ENCODE data around the gene DLG5.

DLG5 gene

DNA sequence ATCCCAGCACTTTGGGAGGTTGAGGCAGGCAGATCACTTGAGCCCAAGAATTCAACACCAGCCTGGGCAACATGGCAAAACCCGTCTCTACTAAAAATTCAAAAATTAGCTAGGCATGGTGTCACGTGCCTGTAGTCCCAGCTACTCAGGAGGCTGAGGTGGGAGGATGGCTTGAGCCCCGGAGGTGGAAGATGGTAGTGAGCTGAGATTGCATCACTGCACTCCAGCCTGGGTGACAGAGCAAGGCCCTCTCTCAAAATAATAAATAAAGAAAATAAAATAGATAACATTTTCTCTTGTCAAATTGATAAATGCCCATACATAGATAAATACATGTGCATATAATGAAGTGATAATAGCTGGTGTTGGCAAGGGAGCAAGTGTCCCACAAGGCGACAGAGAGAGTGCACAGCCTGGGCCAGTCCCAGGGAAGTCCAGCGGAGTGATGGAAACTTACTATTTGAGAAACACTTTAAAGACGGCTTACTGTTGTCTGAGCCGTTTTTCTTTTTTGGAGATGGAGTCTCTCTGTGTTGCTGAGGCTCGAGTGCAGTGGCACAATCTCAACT is 33.4 kb upstream of the DLG5 start:
- no peak overlapping the region for H2AFZ ChIP-seq (ENCODE audit: low read depth, low read length)

DNA sequence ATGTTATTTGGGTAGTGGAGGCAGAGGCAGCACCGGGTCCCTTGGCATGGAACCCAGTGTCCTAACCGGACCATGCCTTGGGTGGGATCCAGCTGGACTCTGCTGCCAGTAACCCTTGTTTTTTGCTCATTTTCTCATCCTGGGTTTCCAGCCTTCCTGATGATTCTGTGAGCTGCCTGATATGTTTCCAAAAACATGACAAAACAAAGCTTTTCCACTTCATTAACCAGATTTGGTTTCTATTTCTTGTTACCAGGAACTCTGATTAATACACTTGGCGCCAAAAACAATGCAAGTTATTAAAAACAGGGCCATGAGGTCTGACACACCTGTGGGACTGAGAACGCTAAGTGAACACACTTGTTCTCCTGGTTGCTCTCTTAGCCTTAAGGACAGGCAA is 32.8 kb upstream of the DLG5 start:
- no peak overlapping the region for H2AFZ ChIP-seq (ENCODE audit: low read depth, low read length)
- no peaks in the 10 kb centered on the region for H3K27me3 ChIP-seq (ENCODE audit: insufficient read depth, low read length, poor library complexity)
- H3K4me1 ChIP-seq (ENCODE audit: insufficient read depth, low read length) = no peaks in the 10 kb centered on the region
- H3K79me2 ChIP-seq (ENCODE audit: insufficient read depth, low read length) = no peaks in the 10 kb centered on the region
- DNase-seq = no peak
- ATAC-seq (ENCODE audit: insufficient read depth, low read depth) = no peak
- no peak for TF ChIP-seq EZH2 (IDR thresholded peaks at IDR 0.05; ENCODE audit: borderline replicate concordance, low read depth, low read length, severe bottlenecking)
- TF ChIP-seq, protein P1, sequence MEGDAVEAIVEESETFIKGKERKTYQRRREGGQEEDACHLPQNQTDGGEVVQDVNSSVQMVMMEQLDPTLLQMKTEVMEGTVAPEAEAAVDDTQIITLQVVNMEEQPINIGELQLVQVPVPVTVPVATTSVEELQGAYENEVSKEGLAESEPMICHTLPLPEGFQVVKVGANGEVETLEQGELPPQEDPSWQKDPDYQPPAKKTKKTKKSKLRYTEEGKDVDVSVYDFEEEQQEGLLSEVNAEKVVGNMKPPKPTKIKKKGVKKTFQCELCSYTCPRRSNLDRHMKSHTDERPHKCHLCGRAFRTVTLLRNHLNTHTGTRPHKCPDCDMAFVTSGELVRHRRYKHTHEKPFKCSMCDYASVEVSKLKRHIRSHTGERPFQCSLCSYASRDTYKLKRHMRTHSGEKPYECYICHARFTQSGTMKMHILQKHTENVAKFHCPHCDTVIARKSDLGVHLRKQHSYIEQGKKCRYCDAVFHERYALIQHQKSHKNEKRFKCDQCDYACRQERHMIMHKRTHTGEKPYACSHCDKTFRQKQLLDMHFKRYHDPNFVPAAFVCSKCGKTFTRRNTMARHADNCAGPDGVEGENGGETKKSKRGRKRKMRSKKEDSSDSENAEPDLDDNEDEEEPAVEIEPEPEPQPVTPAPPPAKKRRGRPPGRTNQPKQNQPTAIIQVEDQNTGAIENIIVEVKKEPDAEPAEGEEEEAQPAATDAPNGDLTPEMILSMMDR (IDR thresholded peaks at IDR 0.05; ENCODE audit: borderline replicate concordance, extremely low read depth, low read length, poor library complexity, severe bottlenecking) = no peak
- no peaks in the 10 kb centered on the region for H3K36me3 ChIP-seq (ENCODE audit: insufficient read depth, low read length)
- no peak overlapping the region for H3K4me2 ChIP-seq (ENCODE audit: insufficient read depth, low read length)
- H4K20me1 ChIP-seq (ENCODE audit: insufficient read depth, low read length) = no peaks in the 10 kb centered on the region
- H3K4me3 ChIP-seq (ENCODE audit: low read depth in 1 of 2, low read length in 2 of 2) = no peak overlapping the region
- no peak overlapping the region for H3K9ac ChIP-seq (ENCODE audit: low read depth, low read length)
- no peaks in the 10 kb centered on the region for H3K9me3 ChIP-seq (ENCODE audit: insufficient read depth, low read length, severe bottlenecking)
- H3K27ac ChIP-seq (ENCODE audit: low read length) = no peak overlapping the region

More for the DNA sequence above, 33.4 kb upstream of the DLG5 start:
- Histone ChIP-seq H3K4me3 (ENCODE audit: low read depth in 1 of 2, low read length in 2 of 2) (no peak overlapping the region), H3K9ac (ENCODE audit: low read depth, low read length) (no peak overlapping the region), H3K27ac (ENCODE audit: low read length) (no peak overlapping the region), H3K79me2 (ENCODE audit: insufficient read depth, low read length) (no peaks in the 10 kb centered on the region), H3K36me3 (ENCODE audit: insufficient read depth, low read length) (no peaks in the 10 kb centered on the region), H3K4me2 (ENCODE audit: insufficient read depth, low read length) (no peak overlapping the region), H4K20me1 (ENCODE audit: insufficient read depth, low read length) (no peaks in the 10 kb centered on the region), H3K4me1 (ENCODE audit: insufficient read depth, low read length) (no peaks in the 10 kb centered on the region), H3K9me3 (ENCODE audit: insufficient read depth, low read length, severe bottlenecking) (no peaks in the 10 kb centered on the region), H3K27me3 (ENCODE audit: insufficient read depth, low read length, poor library complexity) (no peaks in the 10 kb centered on the region)
- DNase-seq (no peak), ATAC-seq (ENCODE audit: insufficient read depth, low read depth) (no peak)
- no peak for TF ChIP-seq EZH2 (IDR thresholded peaks at IDR 0.05; ENCODE audit: borderline replicate concordance, low read depth, low read length, severe bottlenecking)
- TF ChIP-seq, protein P1 (IDR thresholded peaks at IDR 0.05; ENCODE audit: borderline replicate concordance, extremely low read depth, low read length, poor library complexity, severe bottlenecking) = no peak

DNA sequence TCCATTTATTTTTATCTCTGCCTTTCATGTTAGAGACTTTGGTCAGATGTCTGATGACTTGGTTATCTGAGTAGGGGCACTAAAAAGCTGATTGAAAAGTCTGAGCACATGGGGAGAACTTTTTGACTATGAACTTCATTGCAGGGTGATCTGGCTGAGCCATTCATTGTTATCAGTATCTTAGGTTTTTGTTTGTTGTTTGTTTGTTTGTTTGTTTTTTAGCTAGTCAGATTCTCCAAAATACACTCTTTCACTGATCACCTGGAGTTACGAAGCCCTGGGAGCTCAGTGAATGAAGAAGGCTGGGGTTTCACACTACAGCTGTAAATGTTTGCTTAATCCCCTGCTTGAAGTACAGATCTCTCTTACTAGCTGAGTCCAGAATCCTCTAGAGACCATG is 28.6 kb upstream of the DLG5 start:
- Histone ChIP-seq H3K9ac (ENCODE audit: low read depth, low read length) (no peak overlapping the region), H3K4me3 (ENCODE audit: low read depth in 1 of 2, low read length in 2 of 2) (no peak overlapping the region), H4K20me1 (ENCODE audit: insufficient read depth, low read length) (no peaks in the 10 kb centered on the region), H2AFZ (ENCODE audit: low read depth, low read length) (no peak overlapping the region), H3K79me2 (ENCODE audit: insufficient read depth, low read length) (no peaks in the 10 kb centered on the region), H3K27me3 (ENCODE audit: insufficient read depth, low read length, poor library complexity) (no peaks in the 10 kb centered on the region), H3K4me1 (ENCODE audit: insufficient read depth, low read length) (no peaks in the 10 kb centered on the region), H3K27ac (ENCODE audit: low read length) (no peak overlapping the region), H3K4me2 (ENCODE audit: insufficient read depth, low read length) (no peak overlapping the region), H3K9me3 (ENCODE audit: insufficient read depth, low read length, severe bottlenecking) (peaks cover 16% of the 10 kb centered on the region), H3K36me3 (ENCODE audit: insufficient read depth, low read length) (no peaks in the 10 kb centered on the region)
- DNase-seq (no peak), ATAC-seq (ENCODE audit: insufficient read depth, low read depth) (no peak)
- TF ChIP-seq, protein P1 (IDR thresholded peaks at IDR 0.05; ENCODE audit: borderline replicate concordance, extremely low read depth, low read length, poor library complexity, severe bottlenecking) = no peak
- no peak for TF ChIP-seq EZH2 (IDR thresholded peaks at IDR 0.05; ENCODE audit: borderline replicate concordance, low read depth, low read length, severe bottlenecking)
